OCI-LY1 (cell line): ENCODE results near the gene ACTR2.

Experiments used
- EZH2 ChIP-seq: fragments of 200-600 bp; sonication (generic), shearing (Covaris generic); IDR thresholded peaks from 2 replicates; pipeline ENCODE4 v1.8.0; 2017; ENCODE audit warnings: borderline replicate concordance, mixed run types, mild to moderate bottlenecking, antibody characterized with exemption, low read length, moderate library complexity, mixed read lengths
- TF ChIP-seq, protein P1 (sequence below): fragments of 200-600 bp; sonication (generic), shearing (Covaris generic); IDR thresholded peaks from 2 replicates; pipeline ENCODE4 v1.5.1; 2017; ENCODE audit warnings: mild to moderate bottlenecking, antibody characterized with exemption, low read length, moderate library complexity, mixed read lengths

DNA sequence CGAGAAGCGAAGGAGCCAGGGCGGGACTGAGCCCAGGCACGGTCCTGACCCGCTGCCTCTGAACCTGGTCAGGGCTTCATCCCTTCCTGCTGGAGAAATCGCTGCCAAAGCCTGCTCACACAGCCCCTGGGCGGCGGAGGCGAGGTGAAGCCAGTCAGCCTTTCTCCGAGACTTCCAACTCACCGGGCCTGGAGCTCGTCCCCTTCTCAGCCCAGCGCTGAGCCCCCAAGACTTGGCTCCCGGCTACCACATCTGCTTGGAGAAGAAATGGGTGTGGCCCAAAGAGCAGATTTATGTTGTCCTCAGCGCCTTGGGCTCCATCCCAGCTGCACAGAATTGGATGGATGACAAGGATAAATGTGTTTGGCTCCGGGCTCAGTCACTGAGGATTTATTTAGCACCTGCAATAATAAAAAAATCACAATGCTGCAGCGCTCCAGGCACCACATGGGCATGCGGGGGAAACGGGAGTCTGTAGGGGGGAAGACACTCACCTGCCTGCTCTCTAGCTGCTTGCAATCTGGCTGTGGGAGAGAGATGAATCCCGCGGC, 64.9 kb downstream of the ACTR2 start:
- no peak for TF ChIP-seq EZH2
- TF ChIP-seq, protein P1, sequence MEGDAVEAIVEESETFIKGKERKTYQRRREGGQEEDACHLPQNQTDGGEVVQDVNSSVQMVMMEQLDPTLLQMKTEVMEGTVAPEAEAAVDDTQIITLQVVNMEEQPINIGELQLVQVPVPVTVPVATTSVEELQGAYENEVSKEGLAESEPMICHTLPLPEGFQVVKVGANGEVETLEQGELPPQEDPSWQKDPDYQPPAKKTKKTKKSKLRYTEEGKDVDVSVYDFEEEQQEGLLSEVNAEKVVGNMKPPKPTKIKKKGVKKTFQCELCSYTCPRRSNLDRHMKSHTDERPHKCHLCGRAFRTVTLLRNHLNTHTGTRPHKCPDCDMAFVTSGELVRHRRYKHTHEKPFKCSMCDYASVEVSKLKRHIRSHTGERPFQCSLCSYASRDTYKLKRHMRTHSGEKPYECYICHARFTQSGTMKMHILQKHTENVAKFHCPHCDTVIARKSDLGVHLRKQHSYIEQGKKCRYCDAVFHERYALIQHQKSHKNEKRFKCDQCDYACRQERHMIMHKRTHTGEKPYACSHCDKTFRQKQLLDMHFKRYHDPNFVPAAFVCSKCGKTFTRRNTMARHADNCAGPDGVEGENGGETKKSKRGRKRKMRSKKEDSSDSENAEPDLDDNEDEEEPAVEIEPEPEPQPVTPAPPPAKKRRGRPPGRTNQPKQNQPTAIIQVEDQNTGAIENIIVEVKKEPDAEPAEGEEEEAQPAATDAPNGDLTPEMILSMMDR, result no peak
